SK-N-SH treated with all-trans-retinoic acid at 6 μM for 48 hours (cell line): ENCODE data around the gene FAT4.

Experiments
- ATAC-seq: fragments of 200-7000 bp; cut with Tn5 transposase; 3 replicates; pipeline ENCODE4 v1.9.1; 2020; ENCODE audit warnings: mild to moderate bottlenecking, moderate library complexity
- ARNTL ChIP-seq: fragments of 450-650 bp; formaldehyde crosslinking; IDR thresholded peaks from 2 replicates; pipeline ENCODE4 v1.5.0; 2020; ENCODE audit warnings: low read depth, mild to moderate bottlenecking, moderate library complexity, borderline replicate concordance
- BACH2 ChIP-seq: fragments of 250-450 bp; sonication (Bioruptor Pico); IDR thresholded peaks from 2 replicates; pipeline ENCODE4 v1.9.0; 2021; ENCODE audit warnings: mild to moderate bottlenecking, borderline replicate concordance
- CREB5 ChIP-seq: fragments of 250-450 bp; sonication (Bioruptor Pico); IDR thresholded peaks from 2 replicates; pipeline ENCODE4 v1.5.1; 2020; ENCODE audit warnings: low read depth, mild to moderate bottlenecking, moderate library complexity
- CSDC2 ChIP-seq: fragments of 250-450 bp; sonication (Bioruptor Pico); IDR thresholded peaks from 2 replicates; pipeline ENCODE4 v1.5.0; 2020; ENCODE audit warnings: mild to moderate bottlenecking, moderate library complexity
- CSRNP3 ChIP-seq: fragments of 250-450 bp; sonication (Bioruptor Pico); IDR thresholded peaks from 2 replicates; pipeline ENCODE4 v1.5.1; 2021; ENCODE audit warnings: mild to moderate bottlenecking, moderate library complexity
- ESRRG ChIP-seq: fragments of 250-450 bp; sonication (Bioruptor Pico); IDR thresholded peaks from 2 replicates; pipeline ENCODE4 v1.6.1; 2021; ENCODE audit warnings: mild to moderate bottlenecking
- GLIS3 ChIP-seq: fragments of 250-450 bp; sonication (Bioruptor Pico); IDR thresholded peaks from 2 replicates; pipeline ENCODE4 v1.5.0; 2020; ENCODE audit warnings: mild to moderate bottlenecking, moderate library complexity
- ISL1 ChIP-seq: fragments of 250-450 bp; sonication (Bioruptor Pico); IDR thresholded peaks from 2 replicates; pipeline ENCODE4 v2.1.2; 2022; ENCODE audit warnings: mild to moderate bottlenecking, moderate library complexity
- OSR1 ChIP-seq: fragments of 250-450 bp; sonication (Bioruptor Pico); IDR thresholded peaks from 2 replicates; pipeline ENCODE4 v1.8.0; 2022; ENCODE audit warnings: moderate library complexity, mild to moderate bottlenecking, inconsistent platforms
- PATZ1 ChIP-seq: fragments of 250-450 bp; sonication (Bioruptor Pico); IDR thresholded peaks from 2 replicates; pipeline ENCODE4 v1.8.0; 2020; ENCODE audit warnings: mild to moderate bottlenecking, moderate library complexity, borderline replicate concordance
- POU6F1 ChIP-seq: fragments of 250-450 bp; sonication (Bioruptor Pico); IDR thresholded peaks from 2 replicates; pipeline ENCODE4 v1.8.0; 2021; ENCODE audit warnings: low read depth, mild to moderate bottlenecking, moderate library complexity, borderline replicate concordance
- PPARA ChIP-seq: fragments of 250-450 bp; sonication (Bioruptor Pico); IDR thresholded peaks from 2 replicates; pipeline ENCODE4 v1.5.0; 2020; ENCODE audit warnings: mild to moderate bottlenecking, borderline replicate concordance
- RARB ChIP-seq: fragments of 250-450 bp; sonication (Bioruptor Pico); IDR thresholded peaks from 2 replicates; pipeline ENCODE4 v1.8.0; 2021; ENCODE audit warnings: mild to moderate bottlenecking, moderate library complexity
- SNAI2 ChIP-seq: fragments of 250-450 bp; sonication (Bioruptor Pico); IDR thresholded peaks from 2 replicates; pipeline ENCODE4 v1.5.0; 2020; ENCODE audit warnings: mild to moderate bottlenecking, moderate library complexity
- TCF4 ChIP-seq: fragments of 250-450 bp; sonication (Bioruptor Pico); IDR thresholded peaks from 2 replicates; pipeline ENCODE4 v1.8.0; 2021; ENCODE audit warnings: mild to moderate bottlenecking, moderate library complexity, borderline replicate concordance
- TOX ChIP-seq: fragments of 250-450 bp; sonication (Bioruptor Pico); IDR thresholded peaks from 2 replicates; pipeline ENCODE4 v1.8.0; 2021; ENCODE audit warnings: mild to moderate bottlenecking, moderate library complexity, borderline replicate concordance
- ZC3H10 ChIP-seq: fragments of 250-450 bp; sonication (Bioruptor Pico); IDR thresholded peaks from 2 replicates; pipeline ENCODE4 v1.5.1; 2021; ENCODE audit warnings: mild to moderate bottlenecking, moderate library complexity
- ZFP3 ChIP-seq: fragments of 250-450 bp; sonication (Bioruptor Pico); IDR thresholded peaks from 2 replicates; pipeline ENCODE4 v1.5.0; 2020; ENCODE audit warnings: mild to moderate bottlenecking, moderate library complexity
- ZFP30 ChIP-seq: fragments of 450-650 bp; formaldehyde crosslinking; IDR thresholded peaks from 2 replicates; pipeline ENCODE4 v1.5.0; 2022; ENCODE audit warnings: mild to moderate bottlenecking, moderate library complexity
- ZNF565 ChIP-seq: fragments of 450-650 bp; formaldehyde crosslinking; conservative IDR thresholded peaks from 2 replicates; pipeline ENCODE4 v1.5.0; 2020; ENCODE audit warnings: low read depth, mild to moderate bottlenecking, moderate library complexity
- ZNF70 ChIP-seq: fragments of 450-650 bp; formaldehyde crosslinking; IDR thresholded peaks from 2 replicates; pipeline ENCODE4 v1.5.0; 2020; ENCODE audit warnings: mild to moderate bottlenecking, moderate library complexity
- ZNF8 ChIP-seq: fragments of 450-650 bp; formaldehyde crosslinking; IDR thresholded peaks from 2 replicates; pipeline ENCODE4 v1.5.0; 2020; ENCODE audit warnings: mild to moderate bottlenecking, moderate library complexity

Gene FAT4

GRCh38 chr4:125306533-125306932 lies 8.2 kb upstream of the FAT4 start:
- ATAC-seq: no peak
- no peak for TF ChIP-seq CSRNP3
- TF ChIP-seq ZNF565 (CRISPR knock-in tag): no peak
- TF ChIP-seq TCF4 (CRISPR knock-in tag): no peak
- no peak for TF ChIP-seq CSDC2 (CRISPR knock-in tag)
- TF ChIP-seq POU6F1 (CRISPR knock-in tag): no peak
- no peak for TF ChIP-seq CREB5
- no peak for TF ChIP-seq ZFP3 (CRISPR knock-in tag)
- TF ChIP-seq OSR1 (CRISPR knock-in tag): no peak
- TF ChIP-seq SNAI2 (CRISPR knock-in tag): no peak
- no peak for TF ChIP-seq BACH2 (CRISPR knock-in tag)
- TF ChIP-seq PPARA (CRISPR knock-in tag): no peak
- no peak for TF ChIP-seq ISL1 (CRISPR knock-in tag)
- no peak for TF ChIP-seq PATZ1

GRCh38 chr4:125311503-125311902 lies 3.3 kb upstream of the FAT4 start:
- ATAC-seq: no peak
- no peak for TF ChIP-seq PATZ1
- TF ChIP-seq ZFP30: no peak
- TF ChIP-seq ZC3H10: no peak
- TF ChIP-seq ZNF565 (CRISPR knock-in tag): no peak
- no peak for TF ChIP-seq OSR1 (CRISPR knock-in tag)
- no peak for TF ChIP-seq SNAI2 (CRISPR knock-in tag)
- no peak for TF ChIP-seq RARB (CRISPR knock-in tag)
- no peak for TF ChIP-seq ARNTL (CRISPR knock-in tag)
- TF ChIP-seq ZNF70 (CRISPR knock-in tag): no peak
- no peak for TF ChIP-seq ESRRG (CRISPR knock-in tag)

GRCh38 chr4:125313497-125313896 lies 1.3 kb upstream of the FAT4 start:
- TF ChIP-seq ZNF565 (CRISPR knock-in tag): no peak
- no peak for TF ChIP-seq CSRNP3
- TF ChIP-seq ARNTL (CRISPR knock-in tag): no peak
- no peak for TF ChIP-seq GLIS3
- no peak for TF ChIP-seq ZNF8 (CRISPR knock-in tag)
- TF ChIP-seq ISL1 (CRISPR knock-in tag): no peak
- no peak for TF ChIP-seq BACH2 (CRISPR knock-in tag)
- TF ChIP-seq ESRRG (CRISPR knock-in tag): no peak
- no peak for TF ChIP-seq TOX (CRISPR knock-in tag)
- ATAC-seq: peak; percentile 23
